Esophagus squamous epithelium (tissue), 5 donors: Measurements from ENCODE around the gene IFI6. TPM values are rescaled to one million over a fixed set of nuclear protein-coding genes. Genes with fewer than 3 reads are reported as not detected.

Source experiments
- DNase-seq: peaks from one replicate; lab custom pipeline; 2025; lab: John Stamatoyannopoulos, UW
- H3K27ac ChIP-seq, 4 donors: fragments of 200-600 bp; sonication (generic); one replicate each; pipeline ENCODE4 v1.5.1; 2016 to 2019; ENCODE audit warnings: mild to moderate bottlenecking in 1 of 4
- H3K27me3 ChIP-seq, 4 donors: fragments of 200-600 bp; sonication (generic); 1 replicate in 3 of 4; 2 replicates in 1 of 4; pipeline versions ENCODE4 v1.5.1 to v1.6.0; 2017 to 2021; ENCODE audit warnings: antibody characterized with exemption in 1 of 4
- H3K36me3 ChIP-seq, 3 donors: fragments of 200-600 bp; sonication (generic); one replicate each; pipeline ENCODE4 v1.5.1; 2016 to 2019
- H3K4me1 ChIP-seq, 3 donors: fragments of 200-600 bp; sonication (generic); one replicate each; pipeline ENCODE4 v1.5.1; 2017 to 2019
- H3K4me3 ChIP-seq, 4 donors: fragments of 200-600 bp; sonication (generic); 1 replicate in 3 of 4; 2 replicates in 1 of 4; pipeline ENCODE4 v1.5.1; 2016 to 2019; ENCODE audit warnings: mild to moderate bottlenecking in 2 of 4, moderate library complexity in 1 of 4
- H3K9me3 ChIP-seq, 3 donors: fragments of 200-600 bp; sonication (generic); one replicate each; pipeline ENCODE4 v1.5.1; 2016 to 2019
- CTCF ChIP-seq, 6 experiments: fragments of 450-650 bp in 4 of 6; fragments of 200-600 bp in 2 of 6; sonication (generic) in 2 of 6; IDR thresholded peaks; one replicate each; pipeline ENCODE4 v1.5.1; 2016 to 2019; ENCODE audit warnings: antibody characterized with exemption in 6 of 6, mild to moderate bottlenecking in 4 of 6, moderate library complexity in 4 of 6
- POLR2A ChIP-seq, 4 donors: fragments of 450-650 bp; IDR thresholded peaks; one replicate each; pipeline ENCODE4 v1.6.1; 2017; ENCODE audit warnings: antibody characterized with exemption in 4 of 4, mild to moderate bottlenecking in 4 of 4, moderate library complexity in 3 of 4
- WGBS, 2 donors: methylation state at CpG; one replicate each; pipeline ENCODE4 v1.1.5; 2018; 5-methylcytosine and 5-hydroxymethylcytosine counted together
- intact Hi-C: fragments of 100-400 bp; cut with DNase I; formaldehyde crosslinking; loops from one replicate; pipeline ENCODE4 v1.15.0; 2022
- total RNA-seq, 4 donors: library from RNA; depleted of rRNA; stranded (reverse); fragments of >200 nt; gene quantifications; one replicate each; pipeline ENCODE4 v1.1.0, GENCODE V29; 2016
- donor health status: DM: yes; HTN: yes; CAD: no.

Gene IFI6
- total RNA-seq, 4 donors from 2014 or later, result 4.0 to 194 (median 13.6) TPM

- H3K27me3 ChIP-seq, result peaks cover 0 to 18% (median 0%) of the 10 kb centered on the region in 4 donors
- TF ChIP-seq POLR2A (IDR thresholded peaks at IDR 0.05) (no peak), CTCF (IDR thresholded peaks at IDR 0.05) (no peak)
- WGBS, 2 donors, result 80 to 87% methylated on average over 5 of the region's 5 CpGs
- H3K27ac ChIP-seq, result no peak overlapping the region
- DNase-seq, result no peak
- H3K4me1 ChIP-seq, result peaks cover 8 to 30% (median 17%) of the 10 kb centered on the region in 3 donors
- intact Hi-C loops, result no loop called here
- H3K4me3 ChIP-seq, result no peak overlapping the region
- no peaks in the 10 kb centered on the region for H3K9me3 ChIP-seq
- H3K36me3 ChIP-seq, result no peaks in the 10 kb centered on the region
These were observed 33.8 kb downstream of the IFI6 start for GRCh38 chr1:27638047-27638734.

- Histone ChIP-seq H3K27me3 (peaks cover 0 to 18% (median 0%) of the 10 kb centered on the region in 4 donors), H3K27ac (peak overlapping the region; percentile 47 to 83 (median 74)), H3K4me1 (peaks cover 28 to 56% (median 29%) of the 10 kb centered on the region in 3 donors), H3K36me3 (no peaks in the 10 kb centered on the region), H3K9me3 (no peaks in the 10 kb centered on the region), H3K4me3 (peak overlapping the region in 3 of 4 donors; percentile 45 to 66 (median 53))
- WGBS, 2 donors, result 92 to 100% methylated on average over 6 to 9 of the region's 11 CpGs
- DNase-seq, result no peak
- TF ChIP-seq CTCF (IDR thresholded peaks at IDR 0.05) (no peak), POLR2A (IDR thresholded peaks at IDR 0.05) (no peak)
- intact Hi-C loops, result no loop called here
These were observed 36.4 kb downstream of the IFI6 start for GRCh38 chr1:27635396-27636142.

DNA sequence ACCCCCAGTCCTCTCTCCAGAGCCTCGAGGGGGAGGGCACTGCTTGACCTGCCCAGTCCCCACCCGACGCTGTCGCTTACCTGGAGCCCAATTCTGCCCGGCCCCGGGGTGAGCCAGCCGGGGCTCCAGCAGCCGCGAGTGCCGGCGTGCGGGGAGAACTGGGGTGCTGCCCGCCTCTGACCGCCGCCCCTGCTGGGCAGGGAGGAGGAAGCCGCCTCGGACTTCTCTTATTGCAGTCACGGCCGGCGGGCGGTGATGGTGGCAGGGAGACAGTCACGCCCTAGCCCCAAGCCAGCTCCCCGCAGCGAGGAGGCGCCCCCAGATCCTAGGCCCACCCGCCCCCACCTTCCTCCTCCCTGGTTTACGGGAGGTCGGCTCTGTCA is 37.0 kb downstream of the IFI6 start, which contains the start of gene FGR:
FGR (minus strand) TSS at position 201 of the 383 bp plus-strand sequence. CDS start 11,269 bp downstream, outside the sequence.
- H3K9me3 ChIP-seq, result no peaks in the 10 kb centered on the region
- peaks cover 28 to 62% (median 35%) of the 10 kb centered on the region in 3 donors for H3K4me1 ChIP-seq
- peaks cover 0 to 18% (median 0%) of the 10 kb centered on the region in 4 donors for H3K27me3 ChIP-seq
- 54% methylated on average over 13 of the region's 28 CpGs; no CpG with 5 or more reads in 1 of the 2 donors for WGBS, 2 donors
- TF ChIP-seq CTCF (IDR thresholded peaks at IDR 0.05), result no peak
- peak in 2 of 4 donors; percentile 29 to 45 for TF ChIP-seq POLR2A (IDR thresholded peaks at IDR 0.05)
- H3K4me3 ChIP-seq, result peak within 1 kb of the TSS; percentile 35 to 66 (median 49)
- peak within 1 kb of the TSS; percentile 47 to 83 (median 74) for H3K27ac ChIP-seq
- no peaks in the 10 kb centered on the region for H3K36me3 ChIP-seq
- intact Hi-C loops, result no loop called here
- no peak for DNase-seq

- no peak for DNase-seq
- intact Hi-C loops, result no loop called here
- Histone ChIP-seq H3K27me3 (peaks cover 0 to 18% (median 0%) of the 10 kb centered on the region in 4 donors), H3K36me3 (no peaks in the 10 kb centered on the region), H3K4me3 (peak overlapping the region; percentile 35 to 66 (median 49)), H3K4me1 (peaks cover 28 to 66% (median 35%) of the 10 kb centered on the region in 3 donors), H3K9me3 (no peaks in the 10 kb centered on the region), H3K27ac (peak overlapping the region; percentile 47 to 83 (median 74))
- peak in 1 of 6 experiments; percentile 23 for TF ChIP-seq CTCF (IDR thresholded peaks at IDR 0.05)
- TF ChIP-seq POLR2A (IDR thresholded peaks at IDR 0.05), result peak in 1 of 4 donors; percentile 57
- 33% methylated on average over 18 to 20 of the region's 63 CpGs for WGBS, 2 donors
These were observed 37.6 kb downstream of the IFI6 start for GRCh38 chr1:27634177-27634984.
